ENCODE data around the gene SPAG4.

The SPAG4 gene

GRCh38 chr20:35620818-35621559 is 5.4 kb downstream of the SPAG4 start:
- no peak for DNase-seq (ENCODE audit: low read depth in 4 of 4, low spot score in 1 of 4)

- DNase-seq (ENCODE audit: low read depth in 4 of 4, low spot score in 1 of 4): no peak
Measured at GRCh38 chr20:35621560-35621946, 5.9 kb downstream of the SPAG4 start.

- DNase-seq (ENCODE audit: low read depth in 4 of 4, low spot score in 1 of 4): no peak
Measured at GRCh38 chr20:35625584-35626385, 10.2 kb downstream of the SPAG4 start.

GRCh38 chr20:35626386-35627001 is 10.9 kb downstream of the SPAG4 start:
- no peak for DNase-seq (ENCODE audit: low read depth in 4 of 4, low spot score in 1 of 4)

- DNase-seq (ENCODE audit: low read depth in 4 of 4, low spot score in 1 of 4): no peak
Measured at GRCh38 chr20:35627121-35627520, 11.5 kb downstream of the SPAG4 start.

GRCh38 chr20:35629427-35630145 is 14.0 kb downstream of the SPAG4 start:
- DNase-seq (ENCODE audit: low read depth in 4 of 4, low spot score in 1 of 4): no peak

- DNase-seq (ENCODE audit: low read depth in 4 of 4, low spot score in 1 of 4): no peak
Measured at GRCh38 chr20:35630636-35631035, 15.0 kb downstream of the SPAG4 start.

- DNase-seq (ENCODE audit: low read depth in 4 of 4, low spot score in 1 of 4): no peak
Measured at GRCh38 chr20:35632539-35633115, 17.0 kb downstream of the SPAG4 start.

- DNase-seq (ENCODE audit: low read depth in 4 of 4, low spot score in 1 of 4): no peak
Measured at GRCh38 chr20:35635652-35636051, 20.0 kb downstream of the SPAG4 start.

- no peak for DNase-seq (ENCODE audit: low read depth in 4 of 4, low spot score in 1 of 4)
Measured at GRCh38 chr20:35636095-35636494, 20.5 kb downstream of the SPAG4 start.

GRCh38 chr20:35637276-35637675 is 21.6 kb downstream of the SPAG4 start:
- DNase-seq (ENCODE audit: low read depth in 4 of 4, low spot score in 1 of 4): no peak

- DNase-seq (ENCODE audit: low read depth in 4 of 4, low spot score in 1 of 4): no peak
Measured at GRCh38 chr20:35638751-35639150, 23.1 kb downstream of the SPAG4 start.

- DNase-seq (ENCODE audit: low read depth in 4 of 4, low spot score in 1 of 4): no peak
Measured at GRCh38 chr20:35640724-35641123, 25.1 kb downstream of the SPAG4 start.

GRCh38 chr20:35641743-35642142 is 26.1 kb downstream of the SPAG4 start:
- no peak for DNase-seq (ENCODE audit: low read depth in 4 of 4, low spot score in 1 of 4)

- DNase-seq (ENCODE audit: low read depth in 4 of 4, low spot score in 1 of 4): no peak
Measured at GRCh38 chr20:35643045-35643444, 27.4 kb downstream of the SPAG4 start.

- DNase-seq (ENCODE audit: low read depth in 4 of 4, low spot score in 1 of 4): no peak
Measured at GRCh38 chr20:35644806-35645205, 29.2 kb downstream of the SPAG4 start.

GRCh38 chr20:35648836-35649235 is 33.2 kb downstream of the SPAG4 start:
- no peak for DNase-seq (ENCODE audit: low read depth in 4 of 4, low spot score in 1 of 4)

- DNase-seq (ENCODE audit: low read depth in 4 of 4, low spot score in 1 of 4): no peak
Measured at GRCh38 chr20:35650632-35651031, 35.0 kb downstream of the SPAG4 start.

GRCh38 chr20:35651958-35652357 is 36.3 kb downstream of the SPAG4 start:
- DNase-seq (ENCODE audit: low read depth in 4 of 4, low spot score in 1 of 4): no peak

- DNase-seq (ENCODE audit: low read depth in 4 of 4, low spot score in 1 of 4): no peak
Measured at GRCh38 chr20:35652641-35653429, 37.2 kb downstream of the SPAG4 start.

- no peak for DNase-seq (ENCODE audit: low read depth in 4 of 4, low spot score in 1 of 4)
Measured at GRCh38 chr20:35653430-35653734, 37.8 kb downstream of the SPAG4 start.
